ENCODE results near the gene SUCLG2. TPM values are rescaled to one million over a fixed set of nuclear protein-coding genes. Genes with fewer than 3 reads are reported as not detected.

Gene SUCLG2
- total RNA-seq, 2 donors from 2014 or later = 35.8 to 39.5 TPM

GRCh38 chr3:67362686-67363085, 291.7 kb downstream of the SUCLG2 start:
- Mint-ChIP-seq H3K27me3 (ENCODE audit: low read depth) (no peaks in the 10 kb centered on the region), H3K4me1 (ENCODE audit: low read depth) (peaks cover 40% of the 10 kb centered on the region), H3K4me3 (peak overlapping the region; percentile 55 to 72), H3K36me3 (ENCODE audit: insufficient read depth in 2 of 2) (no peaks in the 10 kb centered on the region), H3K27ac (peak overlapping the region; percentile 85), H3K9me3 (peaks cover 0 to 1% of the 10 kb centered on the region in 2 donors)
- DNase-seq (peak; percentile 40 to 61), ATAC-seq (replicated peaks in 1 of 2) (peak; percentile 97)

GRCh38 chr3:67361770-67362169, 292.6 kb downstream of the SUCLG2 start:
- peak overlapping the region; percentile 2 to 72 for H3K4me3 Mint-ChIP-seq
- H3K4me1 Mint-ChIP-seq (ENCODE audit: low read depth) = peaks cover 42% of the 10 kb centered on the region
- H3K9me3 Mint-ChIP-seq = peaks cover 0 to 1% of the 10 kb centered on the region in 2 donors
- H3K27ac Mint-ChIP-seq = no peak overlapping the region
- H3K27me3 Mint-ChIP-seq (ENCODE audit: low read depth) = no peaks in the 10 kb centered on the region
- no peak for DNase-seq
- H3K36me3 Mint-ChIP-seq (ENCODE audit: insufficient read depth in 2 of 2) = no peaks in the 10 kb centered on the region
- no peak for ATAC-seq (replicated peaks in 1 of 2)

- Mint-ChIP-seq H3K27me3 (ENCODE audit: low read depth) (peaks cover 4% of the 10 kb centered on the region), H3K4me3 (peak overlapping the region in 1 of 2 donors; percentile 23), H3K36me3 (ENCODE audit: insufficient read depth in 2 of 2) (no peaks in the 10 kb centered on the region), H3K4me1 (ENCODE audit: low read depth) (peaks cover 42% of the 10 kb centered on the region), H3K9me3 (peaks cover 0 to 1% of the 10 kb centered on the region in 2 donors), H3K27ac (no peak overlapping the region)
- no peak for DNase-seq
- peak; percentile 51 to 67 for ATAC-seq (replicated peaks in 1 of 2)
Observed at GRCh38 chr3:67361323-67361722, 293.1 kb downstream of the SUCLG2 start.

GRCh38 chr3:67357610-67358458, 296.6 kb downstream of the SUCLG2 start:
- no peak overlapping the region for H3K4me3 Mint-ChIP-seq
- H3K36me3 Mint-ChIP-seq (ENCODE audit: insufficient read depth in 2 of 2) = no peaks in the 10 kb centered on the region
- no peak for DNase-seq
- H3K27me3 Mint-ChIP-seq (ENCODE audit: low read depth) = peaks cover 11% of the 10 kb centered on the region
- H3K4me1 Mint-ChIP-seq (ENCODE audit: low read depth) = peaks cover 31% of the 10 kb centered on the region
- H3K9me3 Mint-ChIP-seq = no peaks in the 10 kb centered on the region
- H3K27ac Mint-ChIP-seq = no peak overlapping the region
- no peak for ATAC-seq (replicated peaks in 1 of 2)

- peaks cover 3 to 6% of the 10 kb centered on the region in 2 donors for H3K9me3 Mint-ChIP-seq
- peak overlapping the region; percentile 35 to 40 for H3K4me3 Mint-ChIP-seq
- DNase-seq = peak; percentile 45 to 62
- H3K36me3 Mint-ChIP-seq (ENCODE audit: insufficient read depth in 2 of 2) = peaks cover 3 to 7% of the 10 kb centered on the region in 2 donors
- H3K27ac Mint-ChIP-seq = peak overlapping the region; percentile 11
- peak; percentile 97 to 98 for ATAC-seq (replicated peaks in 1 of 2)
- H3K4me1 Mint-ChIP-seq (ENCODE audit: low read depth) = peaks cover 25% of the 10 kb centered on the region
- H3K27me3 Mint-ChIP-seq (ENCODE audit: low read depth) = peaks cover 28% of the 10 kb centered on the region
Observed at GRCh38 chr3:67349551-67350174, 304.7 kb downstream of the SUCLG2 start.

GRCh38 chr3:67346081-67346480, 308.3 kb downstream of the SUCLG2 start:
- peaks cover 5 to 9% of the 10 kb centered on the region in 2 donors for H3K9me3 Mint-ChIP-seq
- peaks cover 25% of the 10 kb centered on the region for H3K4me1 Mint-ChIP-seq (ENCODE audit: low read depth)
- peaks cover 25% of the 10 kb centered on the region for H3K27me3 Mint-ChIP-seq (ENCODE audit: low read depth)
- no peak overlapping the region for H3K4me3 Mint-ChIP-seq
- DNase-seq (no peak), ATAC-seq (replicated peaks in 1 of 2) (no peak)
- H3K27ac Mint-ChIP-seq = no peak overlapping the region
- peaks cover 6 to 12% of the 10 kb centered on the region in 2 donors for H3K36me3 Mint-ChIP-seq (ENCODE audit: insufficient read depth in 2 of 2)

- H3K27me3 Mint-ChIP-seq (ENCODE audit: low read depth) = peaks cover 35% of the 10 kb centered on the region
- no peak overlapping the region for H3K27ac Mint-ChIP-seq
Observed at GRCh38 chr3:67335813-67336212, 318.6 kb downstream of the SUCLG2 start.

GRCh38 chr3:67334588-67334987, 319.8 kb downstream of the SUCLG2 start:
- H3K9me3 Mint-ChIP-seq = peaks cover 12 to 23% of the 10 kb centered on the region in 2 donors
- H3K4me1 Mint-ChIP-seq (ENCODE audit: low read depth) = peaks cover 18% of the 10 kb centered on the region
- no peak for DNase-seq
- peak overlapping the region in 1 of 2 donors; percentile 17 for H3K4me3 Mint-ChIP-seq
- H3K27ac Mint-ChIP-seq = no peak overlapping the region
- H3K36me3 Mint-ChIP-seq (ENCODE audit: insufficient read depth in 2 of 2) = peaks cover 20 to 25% of the 10 kb centered on the region in 2 donors
- peaks cover 38% of the 10 kb centered on the region for H3K27me3 Mint-ChIP-seq (ENCODE audit: low read depth)
- peak; percentile 29 to 59 for ATAC-seq (replicated peaks in 1 of 2)

More at GRCh38 chr3:67335813-67336212, 318.6 kb downstream of the SUCLG2 start:
- ATAC-seq (replicated peaks in 1 of 2) = no peak
- no peak overlapping the region for H3K4me3 Mint-ChIP-seq
- peaks cover 18 to 28% of the 10 kb centered on the region in 2 donors for H3K9me3 Mint-ChIP-seq
- peaks cover 21 to 34% of the 10 kb centered on the region in 2 donors for H3K36me3 Mint-ChIP-seq (ENCODE audit: insufficient read depth in 2 of 2)
- DNase-seq = no peak
- H3K4me1 Mint-ChIP-seq (ENCODE audit: low read depth) = peaks cover 12% of the 10 kb centered on the region

DNA sequence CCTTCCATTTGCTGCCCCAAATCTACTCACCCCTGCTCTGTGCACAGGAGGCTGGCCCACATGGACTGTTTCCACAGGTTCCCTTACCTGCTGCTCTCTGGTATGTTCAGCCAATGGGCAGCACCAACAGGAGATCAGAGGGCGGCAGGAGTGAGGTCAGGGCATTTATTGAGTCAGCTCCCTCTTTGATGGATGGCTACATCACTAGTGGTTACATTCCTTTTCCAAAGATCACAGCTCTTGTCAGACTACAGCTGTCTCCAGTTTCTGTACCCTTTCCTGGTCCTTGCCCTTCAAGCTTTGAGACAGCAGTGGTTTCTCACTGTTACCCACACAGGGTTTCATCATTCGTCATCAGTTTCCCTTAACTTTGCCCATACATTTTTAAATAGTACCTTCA, 325.1 kb downstream of the SUCLG2 start:
- Mint-ChIP-seq H3K36me3 (ENCODE audit: insufficient read depth in 2 of 2) (peaks cover 4% of the 10 kb centered on the region in 2 donors), H3K4me1 (ENCODE audit: low read depth) (peaks cover 26% of the 10 kb centered on the region), H3K4me3 (no peak overlapping the region), H3K27ac (no peak overlapping the region), H3K9me3 (peaks cover 2 to 4% of the 10 kb centered on the region in 2 donors), H3K27me3 (ENCODE audit: low read depth) (peaks cover 37% of the 10 kb centered on the region)
- peak; percentile 96 to 98 for ATAC-seq (replicated peaks in 1 of 2)
- DNase-seq = peak; percentile 15 to 61

DNA sequence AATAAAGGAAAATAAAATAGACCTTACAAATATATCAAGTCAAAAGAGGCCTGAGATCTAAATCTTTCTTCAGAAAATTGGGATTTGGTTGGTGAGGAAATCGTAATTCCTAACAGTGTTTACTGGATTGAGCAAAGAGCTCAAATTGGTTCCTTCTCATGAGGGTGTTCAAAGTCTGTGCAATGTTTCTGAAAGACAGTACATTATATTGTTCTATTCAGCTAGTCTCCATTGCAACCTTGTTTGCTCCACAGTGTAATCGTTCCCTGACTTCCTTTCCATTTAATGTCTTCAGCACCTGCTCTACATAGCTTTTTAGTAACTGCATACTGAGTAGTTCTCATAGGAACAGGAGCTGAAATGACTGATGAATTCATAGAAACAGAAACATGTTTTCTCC, 326.8 kb downstream of the SUCLG2 start:
- Mint-ChIP-seq H3K9me3 (peaks cover 2 to 4% of the 10 kb centered on the region in 2 donors), H3K27ac (no peak overlapping the region), H3K36me3 (ENCODE audit: insufficient read depth in 2 of 2) (peaks cover 4% of the 10 kb centered on the region in 2 donors), H3K4me3 (no peak overlapping the region), H3K27me3 (ENCODE audit: low read depth) (peaks cover 33% of the 10 kb centered on the region), H3K4me1 (ENCODE audit: low read depth) (peaks cover 24% of the 10 kb centered on the region)
- ATAC-seq (replicated peaks in 1 of 2) = no peak
- no peak for DNase-seq

- DNase-seq (no peak), ATAC-seq (replicated peaks in 1 of 2) (no peak)
- Mint-ChIP-seq H3K4me1 (ENCODE audit: low read depth) (peaks cover 17% of the 10 kb centered on the region), H3K4me3 (no peak overlapping the region), H3K36me3 (ENCODE audit: insufficient read depth in 2 of 2) (peaks cover 0 to 4% of the 10 kb centered on the region in 2 donors), H3K27me3 (ENCODE audit: low read depth) (peaks cover 13% of the 10 kb centered on the region), H3K9me3 (peaks cover 2% of the 10 kb centered on the region in 2 donors), H3K27ac (no peak overlapping the region)
Observed at GRCh38 chr3:67325231-67325630, 329.2 kb downstream of the SUCLG2 start.
